ENCODE results near the gene FBXL7. TPM values are rescaled to one million over a fixed set of nuclear protein-coding genes. Genes with fewer than 3 reads are reported as not detected.

Gene FBXL7
- total and polyA plus RNA-seq, 2 donors (not counting 3 experiments of a cell fraction or from before 2014, with no cell fraction given), result 23.5 to 32.2 TPM

DNA sequence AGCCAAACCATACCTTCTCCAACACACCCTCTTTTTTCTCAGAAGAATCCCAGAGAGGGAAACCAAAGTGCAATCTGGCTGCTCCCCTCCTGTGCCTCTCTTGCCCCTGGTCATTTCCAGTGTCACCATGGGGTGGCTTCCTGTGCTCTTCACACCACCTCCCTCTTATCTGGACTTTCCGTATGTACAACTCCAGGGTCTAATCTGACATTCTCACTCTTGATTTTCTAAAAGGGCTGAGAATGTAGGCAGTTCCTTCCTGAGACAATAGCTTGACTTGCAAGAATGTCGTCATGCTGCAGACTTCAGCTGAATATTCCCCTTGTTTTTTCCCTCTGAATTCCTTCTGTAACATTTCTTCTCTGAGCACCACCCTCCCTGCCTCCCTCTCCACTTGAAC is 110.2 kb downstream of the FBXL7 start:
- DNase-seq (ENCODE audit: low read depth, low spot score) (peak; percentile 71), FAIRE-seq (no peak)
- TF ChIP-seq CTCF (IDR thresholded peaks at IDR 0.05; ENCODE audit: extremely low read depth in 1 of 2, insufficient read depth in 1 of 2, low read depth in 1 of 2, low read length in 2 of 2) (no peak), EZH2 (IDR thresholded peaks at IDR 0.05; ENCODE audit: borderline replicate concordance, low read depth, low read length, severe bottlenecking) (no peak), JUN (IDR thresholded peaks at IDR 0.05; ENCODE audit: borderline replicate concordance, insufficient read depth, insufficient read length, low read depth) (no peak), GATA2 (IDR thresholded peaks at IDR 0.05; ENCODE audit: insufficient read depth, insufficient read length, low read depth, low read length) (no peak), MAX (IDR thresholded peaks at IDR 0.05; ENCODE audit: insufficient read depth, insufficient read length) (no peak), POLR2A (IDR thresholded peaks at IDR 0.05; ENCODE audit: low read depth, low read length) (no peak), FOS (IDR thresholded peaks at IDR 0.05; ENCODE audit: borderline replicate concordance, insufficient read depth, low read length) (no peak), MYC (IDR thresholded peaks at IDR 0.05; ENCODE audit: low read depth, low read length) (no peak), POLR2AphosphoS5 (IDR thresholded peaks at IDR 0.05; ENCODE audit: insufficient read depth, low read depth, low read length) (no peak)
- H3K4me1 ChIP-seq (ENCODE audit: control insufficient read depth, extremely low read depth, insufficient read depth, low read length), result peaks cover 10% of the 10 kb centered on the region
- H4K20me1 ChIP-seq (replicated peaks; ENCODE audit: control insufficient read depth, extremely low read depth, insufficient read depth, low read length), result no peaks in the 10 kb centered on the region
- BruUV-seq (replicated peaks), result no TSS peak
- H3K4me3 ChIP-seq (replicated peaks in 1 of 3; ENCODE audit: insufficient read depth in 1 of 3, low read depth in 1 of 3, low read length in 3 of 3), result no peak overlapping the region
- no peaks in the 10 kb centered on the region for H3K36me3 ChIP-seq (ENCODE audit: control insufficient read depth in 2 of 2, extremely low read depth in 1 of 2, insufficient read depth in 2 of 2, low read length in 2 of 2)
- no peaks in the 10 kb centered on the region for H3K9me1 ChIP-seq (replicated peaks; ENCODE audit: control insufficient read depth, extremely low read depth, insufficient read depth, low read length)
- H3K4me2 ChIP-seq (ENCODE audit: insufficient read depth, low read length), result no peak overlapping the region
- H3K27ac ChIP-seq (ENCODE audit: insufficient read depth, low read depth, low read length), result no peak overlapping the region
- H3K9me3 ChIP-seq (replicated peaks; ENCODE audit: control insufficient read depth, insufficient read depth, low read length), result no peaks in the 10 kb centered on the region
- no peak overlapping the region for H2AFZ ChIP-seq (ENCODE audit: low read depth, low read length)
- intact Hi-C loops (cut with micrococcal nuclease) (no loop called here), dilution Hi-C loops (cut with MboI; ENCODE audit: extremely low pct_ligation_motif_present, low sequenced_read_pairs) (no loop called here)
- ChIA-PET CTCF (interaction anchor here (1.0 kb wide), 3 partner anchors 9 to 11 kb away, joined by 3 to 4 read pairs (median 3); no protein-coding TSS in a partner anchor), POLR2A (no interaction called here)
- no peaks in the 10 kb centered on the region for H3K79me2 ChIP-seq (ENCODE audit: control insufficient read depth, insufficient read depth, low read length)
- no peaks in the 10 kb centered on the region for H3K27me3 ChIP-seq (ENCODE audit: control insufficient read depth in 2 of 2, insufficient read depth in 2 of 2, low read length in 2 of 2)
- H3K9ac ChIP-seq (replicated peaks; ENCODE audit: extremely low read depth, insufficient read depth, low read length), result no peak overlapping the region

All from endothelial cell of umbilical vein (primary cell).